K562 (cell line): ENCODE results near the gene HNRNPLL. TPM values are rescaled to one million over a fixed set of nuclear protein-coding genes. Genes with fewer than 3 reads are reported as not detected.

Experiments used
- ASH1L ChIP-seq: fragments of 450-650 bp; IDR thresholded peaks from 2 replicates; pipeline ENCODE4 v1.6.1; 2018; ENCODE audit warnings: borderline replicate concordance, mild to moderate bottlenecking, low read depth; ENCODE audit not compliant: partially characterized antibody
- BRF1 ChIP-seq: IDR thresholded peaks from 3 replicates; pipeline ENCODE4 v1.6.1; 2011; ENCODE audit warnings: borderline replicate concordance, mild to moderate bottlenecking; ENCODE audit not compliant: insufficient read length; ENCODE audit errors: extremely low read depth
- CEBPB ChIP-seq: fragments of 450-650 bp; IDR thresholded peaks from 2 replicates; pipeline ENCODE4 v1.6.1; 2016; ENCODE audit warnings: missing genetic modification characterization, missing compliant biosample characterization
- DDX20 ChIP-seq: fragments of 450-650 bp; IDR thresholded peaks from 2 replicates; pipeline ENCODE4 v1.6.1; 2016; ENCODE audit warnings: missing genetic modification characterization, low read depth, mild to moderate bottlenecking, missing compliant biosample characterization, moderate library complexity
- DIDO1 ChIP-seq: fragments of 450-650 bp; IDR thresholded peaks from 2 replicates; pipeline ENCODE4 v1.6.1; 2016; ENCODE audit warnings: low read depth, missing biosample characterization, missing genetic modification characterization
- DMBX1 ChIP-seq: fragments of 250-450 bp; sonication (Bioruptor Pico); IDR thresholded peaks from 2 replicates; pipeline ENCODE4 v1.8.0; 2022; ENCODE audit warnings: inconsistent platforms, mild to moderate bottlenecking, moderate library complexity, borderline replicate concordance
- ELF4 ChIP-seq: fragments of 450-650 bp; formaldehyde crosslinking; IDR thresholded peaks from 2 replicates; pipeline ENCODE4 v1.4.0; 2022; ENCODE audit warnings: missing genetic modification characterization
- ESRRA ChIP-seq: fragments of 450-650 bp; IDR thresholded peaks from 2 replicates; pipeline ENCODE4 v1.6.1; 2014; ENCODE audit warnings: low read depth, mild to moderate bottlenecking, moderate library complexity, borderline replicate concordance
- ESRRB ChIP-seq: fragments of 250-450 bp; sonication (Bioruptor Pico); IDR thresholded peaks from 2 replicates; pipeline ENCODE4 v1.5.0; 2020; ENCODE audit warnings: mild to moderate bottlenecking, moderate library complexity, borderline replicate concordance
- EZH2 ChIP-seq: IDR thresholded peaks from 2 replicates; pipeline ENCODE4 v1.6.1; 2012; ENCODE audit warnings: low read depth, mild to moderate bottlenecking, inconsistent platforms, low read length, borderline replicate concordance
- HMG20B ChIP-seq: fragments of 250-450 bp; sonication (Bioruptor Pico); IDR thresholded peaks from 2 replicates; pipeline ENCODE4 v1.5.0; 2021; ENCODE audit warnings: mild to moderate bottlenecking
- PHF8 ChIP-seq: fragments of 200-600 bp; sonication (generic); IDR thresholded peaks from 2 replicates; pipeline ENCODE4 v1.6.1; 2012; ENCODE audit warnings: mixed run types, mild to moderate bottlenecking, inconsistent platforms, low read length, moderate library complexity, borderline replicate concordance
- POLR2A ChIP-seq: fragments of 450-650 bp; conservative IDR thresholded peaks from 2 replicates; pipeline ENCODE4 v1.6.1; 2016
- RAD21 ChIP-seq, 2 experiments: fragments of 250-450 bp in 1 of 2; fragments of 450-650 bp in 1 of 2; sonication (Bioruptor Pico) in 1 of 2; formaldehyde crosslinking in 1 of 2; IDR thresholded peaks in 1 of 2; conservative IDR thresholded peaks in 1 of 2; 2 replicates each; pipeline versions ENCODE4 v1.4.0 to v1.8.0; 2020 to 2022; ENCODE audit warnings: mild to moderate bottlenecking in 2 of 2, moderate library complexity in 1 of 2
- RBM14 ChIP-seq: fragments of 200-400 bp; formaldehyde crosslinking; IDR thresholded peaks from 2 replicates; pipeline ENCODE4 v1.6.1; 2018; ENCODE audit warnings: low read depth, mild to moderate bottlenecking, low read length, moderate library complexity, borderline replicate concordance; ENCODE audit not compliant: insufficient read depth
- SP2 ChIP-seq: IDR thresholded peaks from 2 replicates; pipeline ENCODE4 v1.6.1; 2011; ENCODE audit warnings: mild to moderate bottlenecking, low read depth, low read length, moderate library complexity; ENCODE audit not compliant: poor library complexity, severe bottlenecking; ENCODE audit errors: extremely low read depth
- TAL1 ChIP-seq: fragments of 450-650 bp; IDR thresholded peaks from 2 replicates; pipeline ENCODE4 v1.6.1; 2016; ENCODE audit warnings: mild to moderate bottlenecking
- TCFL5 ChIP-seq: fragments of 250-450 bp; sonication (Bioruptor Pico); conservative IDR thresholded peaks from 2 replicates; pipeline ENCODE4 v1.6.1; 2021; ENCODE audit warnings: mild to moderate bottlenecking, moderate library complexity, matching md5 sums
- ZKSCAN1 ChIP-seq: fragments of 150-350 bp; IDR thresholded peaks from 2 replicates; pipeline ENCODE4 v1.6.1; 2016; ENCODE audit warnings: low read depth, low read length
- ZNF140 ChIP-seq: fragments of 250-450 bp; sonication (Bioruptor Pico); IDR thresholded peaks from 2 replicates; pipeline ENCODE4 v1.8.0; 2021; ENCODE audit warnings: moderate library complexity, mild to moderate bottlenecking, inconsistent platforms
- ZNF696 ChIP-seq: fragments of 250-450 bp; sonication (Bioruptor Pico); conservative IDR thresholded peaks from 2 replicates; pipeline ENCODE4 v1.4.0; 2020; ENCODE audit warnings: mild to moderate bottlenecking, moderate library complexity
- polyA plus RNA-seq, 8 experiments: library from polyadenylated mRNA; depleted of rRNA in 4 of 8; stranded (reverse) in 5 of 8; unstranded in 3 of 8; fragments of >200 nt; fragmentation: Nextera tagmentation in 2 of 8; fragmentation: Illumina TruSeq in 1 of 8; extraction: Ambion mirVana in 2 of 8; extraction: Trizol in 1 of 8; gene quantifications; 2 replicates each; pipeline versions ENCODE4 v1.2.1 to v1.2.3, GENCODE V29; 2011 to 2014; ENCODE audit warnings: inconsistent platforms in 1 of 8, missing spikeins in 1 of 8
- total RNA-seq, 7 experiments: library from RNA; depleted of rRNA in 6 of 7; stranded (reverse); fragments of >200 nt in 6 of 7; fragmentation: Illumina TruSeq in 2 of 7; extraction: Trizol in 2 of 7; gene quantifications; 2 replicates each; pipeline versions ENCODE4 v1.2.1 to v1.2.3, GENCODE V29; 2011 to 2021; ENCODE audit warnings: low replicate concordance in 1 of 7
- TF ChIP-seq, protein P1 (sequence below): fragments of 450-650 bp; IDR thresholded peaks from 2 replicates; pipeline ENCODE4 v1.6.1; 2017; ENCODE audit warnings: antibody characterized with exemption
- TF ChIP-seq, protein P2 (sequence below), 2 experiments: fragments of 450-650 bp; IDR thresholded peaks; 2 replicates each; pipeline ENCODE4 v1.6.1; 2016

HNRNPLL gene
- total and polyA plus RNA-seq, 9 of the 15 experiments (the other 6 are each of a cell fraction or from before 2014, with no cell fraction given) = 19.8 to 135 (median 57.8) TPM

DNA sequence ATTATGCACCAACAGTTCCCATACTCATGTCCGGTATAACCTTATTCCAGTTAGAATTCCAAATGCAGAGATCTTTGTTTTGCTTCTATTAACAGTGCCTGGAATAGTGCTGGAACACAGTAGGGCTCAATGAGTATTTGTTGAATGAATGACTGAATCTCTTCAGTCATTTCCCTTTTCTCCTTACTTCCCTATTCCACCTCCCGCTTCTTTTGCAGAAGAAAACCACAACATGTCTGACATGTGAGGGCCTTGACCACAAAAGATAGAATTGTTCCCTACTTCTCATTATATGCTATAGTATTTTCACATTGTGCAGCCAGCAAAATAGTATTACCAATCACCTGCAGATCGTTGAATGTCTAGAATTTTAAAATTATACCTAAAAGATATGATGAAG is 19.5 kb upstream of the HNRNPLL start (continued):
- TF ChIP-seq ESRRA = peak; percentile 89; the same call in 1 of the 2 replicates
- TF ChIP-seq BRF1 = no peak
- no peak for TF ChIP-seq ASH1L
- no peak for TF ChIP-seq TAL1
- TF ChIP-seq, protein P1, sequence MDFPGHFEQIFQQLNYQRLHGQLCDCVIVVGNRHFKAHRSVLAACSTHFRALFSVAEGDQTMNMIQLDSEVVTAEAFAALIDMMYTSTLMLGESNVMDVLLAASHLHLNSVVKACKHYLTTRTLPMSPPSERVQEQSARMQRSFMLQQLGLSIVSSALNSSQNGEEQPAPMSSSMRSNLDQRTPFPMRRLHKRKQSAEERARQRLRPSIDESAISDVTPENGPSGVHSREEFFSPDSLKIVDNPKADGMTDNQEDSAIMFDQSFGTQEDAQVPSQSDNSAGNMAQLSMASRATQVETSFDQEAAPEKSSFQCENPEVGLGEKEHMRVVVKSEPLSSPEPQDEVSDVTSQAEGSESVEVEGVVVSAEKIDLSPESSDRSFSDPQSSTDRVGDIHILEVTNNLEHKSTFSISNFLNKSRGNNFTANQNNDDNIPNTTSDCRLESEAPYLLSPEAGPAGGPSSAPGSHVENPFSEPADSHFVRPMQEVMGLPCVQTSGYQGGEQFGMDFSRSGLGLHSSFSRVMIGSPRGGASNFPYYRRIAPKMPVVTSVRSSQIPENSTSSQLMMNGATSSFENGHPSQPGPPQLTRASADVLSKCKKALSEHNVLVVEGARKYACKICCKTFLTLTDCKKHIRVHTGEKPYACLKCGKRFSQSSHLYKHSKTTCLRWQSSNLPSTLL = no peak
- TF ChIP-seq DIDO1 (tag) = no peak
- no peak for TF ChIP-seq TCFL5 (CRISPR knock-in tag)
- TF ChIP-seq, protein P2, sequence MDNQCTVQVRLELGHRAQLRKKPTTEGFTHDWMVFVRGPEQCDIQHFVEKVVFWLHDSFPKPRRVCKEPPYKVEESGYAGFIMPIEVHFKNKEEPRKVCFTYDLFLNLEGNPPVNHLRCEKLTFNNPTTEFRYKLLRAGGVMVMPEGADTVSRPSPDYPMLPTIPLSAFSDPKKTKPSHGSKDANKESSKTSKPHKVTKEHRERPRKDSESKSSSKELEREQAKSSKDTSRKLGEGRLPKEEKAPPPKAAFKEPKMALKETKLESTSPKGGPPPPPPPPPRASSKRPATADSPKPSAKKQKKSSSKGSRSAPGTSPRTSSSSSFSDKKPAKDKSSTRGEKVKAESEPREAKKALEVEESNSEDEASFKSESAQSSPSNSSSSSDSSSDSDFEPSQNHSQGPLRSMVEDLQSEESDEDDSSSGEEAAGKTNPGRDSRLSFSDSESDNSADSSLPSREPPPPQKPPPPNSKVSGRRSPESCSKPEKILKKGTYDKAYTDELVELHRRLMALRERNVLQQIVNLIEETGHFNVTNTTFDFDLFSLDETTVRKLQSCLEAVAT (IDR thresholded peaks at IDR 0.05) = peak in 1 of 2 experiments; percentile 77; a peak in 2 of 4 replicates
- no peak for TF ChIP-seq POLR2A
- no peak for TF ChIP-seq HMG20B
- TF ChIP-seq ZNF696 (CRISPR knock-in tag) = no peak
- TF ChIP-seq DMBX1 (CRISPR knock-in tag) = no peak
- TF ChIP-seq ZNF140 (CRISPR knock-in tag) = no peak
- TF ChIP-seq ELF4 = no peak
- no peak for TF ChIP-seq EZH2
- TF ChIP-seq PHF8 = no peak
- no peak for TF ChIP-seq CEBPB (tag)
- TF ChIP-seq DDX20 (tag) = no peak
- no peak for TF ChIP-seq RBM14
- no peak for TF ChIP-seq SP2
- TF ChIP-seq ZKSCAN1 = peak; percentile 95
- no peak for TF ChIP-seq RAD21 (CRISPR knock-in tag; conservative IDR thresholded peaks at IDR 0.05 in 1 of 2, IDR thresholded peaks at IDR 0.05 in 1 of 2)
- TF ChIP-seq ESRRB (CRISPR knock-in tag) = no peak
